Activated T-cell treated with anti-CD3 and anti-CD28 coated beads, Interleukin-2, amount 50 U/mL, for 1 hour (primary cell): Measurements from ENCODE around the gene DUSP9.
A peak's percentile ranks its signal among the peaks of the same experiment; 100 is the strongest.
"Not testable (repeated sequence)": the region's sequence is repeated elsewhere in the genome, so short reads cannot be mapped to it uniquely, and the experiment has no call there.

Experiments used
- DNase-seq: peaks from one replicate; pipeline ENCODE4 v3.0.0-alpha.2; 2020

DUSP9 gene

DNA sequence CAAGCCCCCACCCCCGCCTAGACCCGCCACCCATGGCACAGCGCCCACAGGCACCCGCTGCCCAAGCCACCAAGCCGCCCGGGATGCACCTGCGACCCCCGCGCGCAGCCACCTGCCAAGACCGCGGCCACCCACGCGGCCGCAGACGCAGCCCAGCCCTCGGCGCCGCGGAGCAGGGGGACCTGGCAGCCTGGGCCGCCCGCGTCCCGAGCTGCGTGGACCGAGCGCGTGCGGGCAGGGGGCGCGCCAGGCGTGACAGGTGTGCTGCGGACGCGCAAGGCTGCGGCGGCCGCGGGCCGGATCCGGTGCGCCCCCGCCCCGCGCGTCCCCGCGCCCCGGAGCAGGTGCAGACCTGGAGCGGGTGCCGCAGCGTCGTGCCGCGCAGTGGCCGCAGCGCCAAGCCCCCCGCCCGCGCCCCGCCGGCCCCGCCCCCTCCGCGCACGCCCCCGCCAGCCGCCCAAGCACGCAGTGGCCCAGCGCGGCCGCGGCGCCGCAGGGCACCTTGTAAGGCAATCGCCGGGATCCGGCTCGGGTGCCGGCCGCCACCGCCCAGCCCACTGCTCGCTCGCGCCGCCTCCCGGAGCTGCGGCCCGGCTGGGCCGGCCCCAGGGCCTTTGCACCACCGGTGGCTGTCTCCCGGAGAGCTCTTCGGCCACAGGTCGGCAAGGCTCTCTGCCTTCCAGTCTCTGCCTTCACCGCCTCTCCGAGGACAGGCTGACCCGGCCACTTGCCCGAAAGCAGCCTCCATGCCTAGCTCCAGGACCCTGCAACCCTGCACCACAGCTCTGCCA is 26.6 kb downstream of the DUSP9 start, which contains the start of gene PNCK:
Gene PNCK, minus strand, starts transcription at position 386 of the 791 bp plus-strand sequence. CDS start 737 bp downstream, outside the sequence.
- DNase-seq = no peak

DNA sequence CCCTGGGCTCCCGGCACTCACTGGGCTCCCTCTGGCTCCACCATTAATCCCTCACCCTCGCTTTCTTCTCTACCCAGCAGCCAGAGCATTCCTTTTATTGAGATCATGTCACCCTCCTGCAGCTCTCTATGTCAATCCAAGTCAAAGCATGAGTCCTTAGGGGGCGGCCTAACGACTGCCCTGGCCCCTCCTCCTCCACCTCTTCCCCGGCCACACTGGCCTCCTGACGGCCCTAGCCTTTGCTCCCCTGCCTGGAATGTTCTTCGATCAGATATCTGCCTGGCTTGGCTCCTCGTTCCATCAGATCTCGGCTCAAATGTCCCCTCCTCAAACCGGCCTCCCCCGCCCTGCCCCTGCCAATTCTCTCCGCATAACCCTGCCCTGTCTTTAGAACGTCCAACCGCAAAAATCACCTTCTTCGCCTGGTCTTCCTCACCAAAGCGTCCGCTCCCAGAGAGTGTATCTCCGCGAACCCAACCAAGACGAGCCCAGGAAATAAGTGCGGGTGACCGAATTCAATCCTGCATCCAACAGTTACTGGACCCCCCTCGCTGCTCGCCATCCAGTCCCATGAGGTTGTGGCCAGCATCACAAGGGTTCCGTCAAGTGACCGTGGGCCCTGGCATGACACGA is 27.3 kb downstream of the DUSP9 start:
- DNase-seq = no peak

DNA sequence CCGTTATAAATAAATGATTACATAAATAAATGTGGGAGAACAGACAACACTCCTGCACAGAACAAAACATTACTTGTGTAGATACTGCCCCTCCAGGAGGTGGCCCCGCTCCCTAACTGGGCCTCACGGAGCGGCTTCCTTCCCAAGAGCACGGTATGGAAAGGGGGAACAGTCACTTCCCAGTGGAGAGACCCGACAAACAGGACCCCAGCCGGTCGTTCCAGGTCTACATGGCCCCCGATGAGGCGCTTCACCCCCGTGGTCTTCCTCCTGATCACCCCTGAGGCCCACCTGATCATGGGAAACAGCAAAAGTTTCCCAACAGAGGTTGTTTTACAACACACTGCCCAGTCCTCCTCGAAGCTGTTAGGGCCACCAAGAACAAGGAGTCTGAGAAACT is 34.2 kb downstream of the DUSP9 start:
- no peak for DNase-seq

DNA sequence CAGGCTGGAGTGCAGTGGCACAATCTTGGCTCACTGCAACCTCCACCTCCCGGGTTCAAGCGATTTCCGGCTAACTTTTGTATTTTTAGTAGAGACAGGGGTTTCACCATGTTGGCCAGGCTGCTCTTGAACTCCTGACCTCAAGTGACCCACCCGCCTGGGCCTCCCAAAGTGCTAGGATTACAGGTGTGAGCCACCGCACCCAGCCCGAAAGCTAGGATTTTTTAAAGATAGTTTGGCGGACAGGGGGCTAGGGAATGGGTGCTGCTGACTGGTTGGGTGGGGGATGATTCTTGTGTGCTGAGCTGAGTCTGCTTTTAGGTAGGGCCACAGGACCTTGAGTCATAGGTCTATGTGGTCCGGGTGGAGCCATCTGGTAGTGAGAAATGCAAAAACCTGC is 36.5 kb downstream of the DUSP9 start:
- not testable (repeated sequence) for DNase-seq

DNA sequence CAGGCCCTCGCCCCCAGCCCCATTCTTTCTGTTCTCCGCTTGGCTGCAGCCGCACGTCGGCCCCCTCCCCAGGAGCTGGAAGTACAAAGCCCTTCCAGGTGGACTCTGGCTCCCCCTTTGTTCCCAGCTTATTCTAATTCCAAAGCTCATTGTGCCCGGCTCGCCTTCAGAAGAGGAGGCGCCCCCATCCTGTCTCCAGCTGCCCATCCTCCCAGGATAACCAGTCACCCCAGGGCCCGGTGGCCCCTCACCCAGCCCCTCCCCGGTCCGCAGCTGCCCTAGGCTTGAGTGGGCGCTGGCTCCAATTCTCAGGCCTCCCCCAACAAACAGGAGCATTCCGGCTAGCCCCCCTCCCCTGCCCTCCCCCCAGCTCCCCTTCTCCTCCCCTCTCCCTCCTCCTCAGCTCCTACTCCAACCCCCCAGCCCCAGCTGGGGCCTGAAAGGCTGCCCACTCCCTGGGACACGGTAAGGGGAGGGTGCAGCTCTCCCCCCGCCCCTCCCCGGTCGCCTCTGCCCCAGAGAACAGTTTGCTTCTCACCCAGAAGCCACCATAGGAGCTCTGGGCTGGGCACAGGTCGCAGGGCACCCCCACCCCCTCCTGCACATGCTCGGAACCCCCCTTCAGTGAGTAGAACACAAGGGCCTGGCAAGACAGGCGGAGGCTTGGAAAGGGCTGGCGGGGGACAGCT is 37.6 kb downstream of the DUSP9 start:
- DNase-seq = peak; percentile 12

DNA sequence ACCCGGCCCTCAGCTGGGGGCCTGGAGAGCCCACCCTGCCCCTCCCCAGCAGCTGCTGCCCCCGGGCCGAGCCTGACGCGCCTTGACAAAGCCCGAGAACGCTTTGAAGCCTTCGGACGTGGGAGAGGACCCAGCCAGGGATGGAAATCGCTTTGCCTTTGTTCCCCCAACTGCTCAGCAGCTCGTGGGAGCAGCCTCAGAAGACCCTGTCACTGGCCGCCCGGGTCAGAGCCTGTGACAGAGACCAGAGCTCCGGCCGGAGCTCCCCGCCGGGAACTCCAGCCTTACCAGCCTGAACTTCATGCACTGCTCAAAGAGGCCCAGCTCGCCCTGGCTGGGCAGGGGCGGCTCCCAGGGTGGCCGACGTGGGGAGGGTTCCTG is 38.1 kb downstream of the DUSP9 start:
- DNase-seq = no peak

DNA sequence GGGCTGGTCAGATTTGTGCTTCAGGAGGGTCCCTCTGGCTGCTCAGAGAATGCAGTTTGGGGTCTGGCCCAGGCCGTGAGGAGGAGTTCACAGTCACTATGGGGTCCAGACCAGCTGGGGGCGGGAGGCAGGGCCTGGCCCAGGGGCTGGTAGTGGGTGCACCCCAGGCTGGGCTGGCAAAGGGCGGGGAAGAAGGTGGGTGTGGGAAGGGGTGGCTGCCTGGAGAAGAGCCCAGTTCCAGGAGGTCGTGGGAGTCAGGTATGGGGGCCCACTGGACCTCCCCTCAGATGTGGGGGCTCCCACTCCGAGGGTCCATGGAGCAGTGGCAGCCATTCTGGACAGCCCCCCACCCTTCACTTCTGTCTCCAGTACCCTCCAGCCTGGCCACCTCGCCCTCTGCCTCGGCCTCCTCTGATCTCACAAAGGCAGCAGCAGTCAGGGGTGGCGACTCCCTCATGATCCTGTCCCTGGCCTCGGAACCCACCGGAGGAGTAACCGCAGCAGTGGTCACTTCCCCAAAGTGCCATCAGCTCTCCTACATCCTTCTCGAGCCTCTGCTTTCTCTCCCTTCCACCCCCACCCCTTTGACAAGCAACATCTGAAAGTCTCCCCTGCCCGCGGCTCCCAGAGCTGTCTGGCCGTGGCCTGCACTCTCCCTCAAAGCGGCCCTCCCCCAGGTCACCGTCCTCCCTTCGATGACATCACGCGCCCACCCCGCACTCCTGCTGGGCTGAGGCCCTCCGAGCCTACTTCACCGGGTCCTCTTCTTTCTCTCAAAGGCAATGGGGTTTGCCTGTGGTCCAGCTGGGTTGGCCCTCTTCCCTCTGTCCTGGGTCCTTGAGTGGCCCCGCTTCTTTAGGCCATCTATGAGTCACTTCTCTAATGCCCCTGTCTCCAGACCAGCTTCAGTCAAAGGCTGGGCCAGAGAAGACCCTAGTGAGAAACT is 39.0 kb downstream of the DUSP9 start:
- DNase-seq = no peak

DNA sequence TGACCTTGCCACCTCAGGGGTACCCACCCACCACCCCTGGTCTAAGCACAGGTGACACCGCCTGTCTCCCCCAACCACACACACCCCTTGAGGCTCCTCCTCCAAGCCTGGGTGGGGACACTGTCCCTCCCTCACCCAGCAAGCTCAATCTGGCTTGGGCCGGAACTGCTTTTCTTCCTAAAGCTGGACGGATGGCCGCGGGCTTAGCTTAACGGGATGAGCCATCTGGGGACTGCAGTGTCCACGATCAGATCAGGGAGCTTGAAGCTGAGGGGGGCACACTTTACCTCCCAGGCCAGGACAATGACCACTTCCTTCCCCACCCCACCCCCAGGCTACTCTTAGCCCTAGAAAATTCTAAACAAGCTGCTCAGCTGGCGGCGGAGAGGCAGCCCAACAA is 39.7 kb downstream of the DUSP9 start:
- no peak for DNase-seq

DNA sequence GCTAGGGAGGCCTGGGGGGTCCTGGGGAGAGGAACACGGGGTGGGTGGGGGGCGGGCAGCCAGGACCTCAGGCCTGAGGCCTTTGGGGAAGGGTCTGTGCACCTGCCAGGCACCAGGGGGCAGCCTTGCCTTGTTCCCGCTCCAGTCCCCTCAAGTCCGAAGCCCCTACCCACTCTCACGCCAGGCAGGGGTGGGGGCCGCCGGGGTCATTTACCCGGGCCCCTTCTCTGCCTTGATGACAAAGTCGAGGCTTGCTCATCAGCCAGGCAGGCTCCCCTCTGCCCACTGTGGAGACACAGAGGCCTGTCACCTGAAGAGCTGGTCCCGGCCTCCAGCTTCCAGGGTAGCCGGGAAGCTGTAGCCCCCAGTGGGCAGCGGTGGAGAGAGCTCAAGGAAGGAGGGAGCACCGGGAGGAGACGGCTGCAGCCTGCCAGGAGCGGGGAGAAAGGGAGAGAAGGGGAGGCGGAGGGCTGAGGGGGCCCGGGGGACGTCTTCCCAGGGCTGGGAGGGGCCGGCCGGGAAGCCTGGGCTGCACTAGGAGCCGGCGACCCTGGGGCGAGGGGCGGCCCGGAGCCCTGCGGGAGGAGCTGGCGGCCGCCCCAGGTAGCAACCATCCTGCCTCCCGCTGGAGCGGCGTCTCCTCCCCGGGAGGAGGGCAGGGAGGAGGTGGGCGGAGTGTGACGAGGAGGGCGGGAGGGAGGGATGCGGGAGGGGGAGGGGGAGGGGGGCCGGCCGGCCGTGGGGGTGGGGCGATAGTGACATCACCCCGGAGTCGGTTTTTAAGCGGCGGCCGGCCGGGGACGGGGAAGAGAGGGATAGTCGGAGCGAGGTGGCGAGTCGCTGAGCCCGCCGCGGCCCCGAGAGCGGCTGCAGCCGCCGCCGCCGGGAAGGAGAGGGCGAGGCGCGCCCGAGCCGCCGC is 40.4 kb downstream of the DUSP9 start, which contains the start of gene SLC6A8:
Gene SLC6A8, plus strand, starts transcription at position 806 of the 919 bp plus-strand sequence. CDS start 649 bp downstream, outside the sequence.
- peak; percentile 52 for DNase-seq

DNA sequence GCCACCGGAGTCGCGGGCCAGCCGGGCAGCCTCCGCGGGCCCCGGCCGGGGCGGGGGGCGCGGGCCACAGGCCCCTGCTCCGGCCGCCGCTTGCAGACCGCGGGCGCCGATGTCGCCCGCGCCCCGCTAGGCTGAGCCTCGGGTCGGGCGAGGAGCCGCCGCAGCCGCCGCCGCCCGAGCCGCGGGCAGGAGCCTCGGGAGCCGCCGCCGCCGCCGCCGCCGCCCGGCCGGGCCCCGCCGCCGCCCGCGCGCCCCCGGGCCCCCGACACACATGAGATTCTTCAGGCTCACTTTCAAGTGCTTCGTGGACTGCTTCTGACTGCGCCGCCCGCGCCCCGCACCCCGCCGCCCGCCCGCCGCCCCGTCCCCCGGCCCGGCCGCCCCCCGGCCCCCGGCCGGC is 41.1 kb downstream of the DUSP9 start:
- DNase-seq = no peak

DNA sequence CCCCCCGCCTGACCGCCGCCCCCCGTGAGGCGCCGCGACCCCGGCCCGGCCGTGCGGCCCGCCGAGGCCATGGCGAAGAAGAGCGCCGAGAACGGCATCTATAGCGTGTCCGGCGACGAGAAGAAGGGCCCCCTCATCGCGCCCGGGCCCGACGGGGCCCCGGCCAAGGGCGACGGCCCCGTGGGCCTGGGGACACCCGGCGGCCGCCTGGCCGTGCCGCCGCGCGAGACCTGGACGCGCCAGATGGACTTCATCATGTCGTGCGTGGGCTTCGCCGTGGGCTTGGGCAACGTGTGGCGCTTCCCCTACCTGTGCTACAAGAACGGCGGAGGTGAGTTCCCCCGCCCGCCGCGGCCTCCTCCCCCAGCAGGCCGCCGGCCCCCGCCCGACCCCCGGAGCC is 41.5 kb downstream of the DUSP9 start:
- no peak for DNase-seq

DNA sequence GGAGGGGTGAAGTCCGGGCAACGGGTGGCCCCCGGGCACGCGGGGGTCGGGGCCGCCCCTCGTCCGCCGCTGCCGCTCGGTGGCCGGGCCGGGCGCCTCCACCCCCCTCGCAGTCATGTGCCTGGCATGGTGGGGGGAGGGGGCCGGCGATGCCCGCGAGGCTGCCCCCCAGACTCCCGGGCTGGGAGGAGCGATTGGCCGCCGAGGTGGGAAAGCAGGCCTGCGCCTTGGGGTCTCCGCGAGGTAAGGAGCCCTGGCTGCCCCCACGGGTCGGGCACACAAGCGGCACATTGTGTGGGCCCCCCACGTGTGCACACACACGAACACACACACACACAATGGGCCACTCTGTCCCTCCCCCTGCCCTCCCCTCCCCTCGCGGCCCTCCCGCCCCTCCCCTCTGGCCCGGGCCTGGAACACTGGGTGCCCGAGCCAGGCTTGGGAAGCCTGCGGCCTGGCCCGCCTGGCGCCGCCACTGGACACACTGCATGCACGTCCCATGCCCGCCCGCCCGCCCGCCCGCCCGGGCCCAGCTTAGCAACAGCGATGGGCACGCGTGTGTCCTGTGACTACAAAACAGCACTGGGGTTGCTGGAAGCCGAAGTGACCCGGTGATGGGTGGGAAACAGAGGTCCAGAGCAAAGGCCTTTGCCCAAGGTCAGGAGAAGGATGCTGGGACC is 42.0 kb downstream of the DUSP9 start:
- DNase-seq = no peak

DNA sequence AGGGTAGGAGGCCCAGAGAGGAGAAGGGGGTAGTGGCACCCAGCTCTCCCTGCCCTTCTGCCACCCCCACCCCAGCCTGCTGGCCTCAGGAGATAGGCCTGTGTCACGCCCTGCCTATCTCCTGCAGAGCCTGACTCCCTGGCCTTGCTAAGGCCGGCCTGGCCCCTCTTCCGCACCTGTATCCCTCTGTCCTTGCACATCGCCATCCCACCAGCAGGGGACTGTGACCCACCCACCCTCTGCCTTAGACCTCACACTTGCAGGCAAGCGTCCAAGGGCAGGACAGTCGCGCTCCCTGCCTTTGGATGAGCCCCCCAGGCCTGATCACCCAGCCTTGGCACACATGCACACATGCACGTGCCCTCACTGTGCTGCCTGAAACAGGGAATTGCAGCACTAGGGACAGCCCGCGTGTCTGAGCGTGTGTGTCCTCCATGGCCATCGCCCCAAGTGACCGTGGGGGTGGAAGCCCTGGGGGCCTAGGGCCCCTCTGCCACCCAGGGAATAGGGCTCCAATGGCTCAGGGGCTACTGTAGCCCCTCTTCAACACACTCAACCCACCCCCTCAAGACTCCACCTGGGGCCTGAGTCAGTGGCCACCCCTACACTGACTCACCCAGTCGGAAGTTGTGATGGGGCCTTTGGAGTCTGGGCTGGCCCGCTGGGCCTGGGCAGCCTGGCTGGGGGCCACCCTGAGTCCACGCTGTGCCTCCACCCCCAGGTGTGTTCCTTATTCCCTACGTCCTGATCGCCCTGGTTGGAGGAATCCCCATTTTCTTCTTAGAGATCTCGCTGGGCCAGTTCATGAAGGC is 42.9 kb downstream of the DUSP9 start:
- DNase-seq = no peak

DNA sequence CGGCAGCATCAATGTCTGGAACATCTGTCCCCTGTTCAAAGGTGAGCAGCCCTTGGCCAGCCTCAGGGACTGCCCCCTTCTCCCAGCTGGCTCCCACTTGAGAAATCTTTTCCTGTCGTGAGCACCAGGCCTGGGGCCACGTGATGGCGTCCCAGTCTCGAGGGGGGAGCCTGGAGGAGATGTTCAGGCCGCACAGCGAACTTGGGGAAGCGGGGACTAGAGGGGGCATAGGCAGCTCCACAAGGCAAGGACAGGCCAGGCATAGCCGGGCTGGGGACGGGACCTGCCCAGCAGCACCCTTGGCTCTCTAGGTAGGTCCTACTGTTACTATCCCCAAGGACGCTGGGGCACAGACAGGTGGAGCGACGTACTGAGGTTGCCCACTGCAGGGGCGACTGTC is 43.5 kb downstream of the DUSP9 start:
- no peak for DNase-seq

DNA sequence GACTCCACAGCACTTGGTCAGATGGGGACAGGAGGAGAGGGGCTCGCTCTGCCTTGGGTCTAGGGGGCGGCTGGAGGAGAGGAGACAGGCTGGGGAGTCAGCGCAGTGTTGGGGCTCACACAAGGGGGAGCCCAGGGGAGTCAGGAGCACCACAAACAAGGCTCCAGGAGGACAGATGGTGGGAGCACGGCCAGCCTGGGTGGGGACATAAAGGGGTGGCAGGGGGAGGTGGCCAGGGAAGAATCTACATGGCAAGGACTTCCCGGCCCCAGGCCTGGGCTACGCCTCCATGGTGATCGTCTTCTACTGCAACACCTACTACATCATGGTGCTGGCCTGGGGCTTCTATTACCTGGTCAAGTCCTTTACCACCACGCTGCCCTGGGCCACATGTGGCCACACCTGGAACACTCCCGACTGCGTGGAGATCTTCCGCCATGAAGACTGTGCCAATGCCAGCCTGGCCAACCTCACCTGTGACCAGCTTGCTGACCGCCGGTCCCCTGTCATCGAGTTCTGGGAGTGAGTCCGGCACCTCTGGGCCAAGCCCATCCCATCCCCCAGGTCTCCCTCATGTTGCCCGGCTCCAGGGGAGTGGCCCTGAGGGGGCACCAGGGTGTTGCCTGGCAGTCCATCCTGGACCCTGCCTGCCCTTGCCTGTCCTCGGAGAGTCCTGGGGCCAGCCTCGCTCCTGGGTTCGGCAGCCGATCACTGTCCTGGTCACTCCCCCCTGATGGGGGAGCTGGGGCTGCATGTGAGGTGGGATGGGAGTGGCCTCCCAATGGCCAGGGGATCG is 44.2 kb downstream of the DUSP9 start:
- not testable (repeated sequence) for DNase-seq

DNA sequence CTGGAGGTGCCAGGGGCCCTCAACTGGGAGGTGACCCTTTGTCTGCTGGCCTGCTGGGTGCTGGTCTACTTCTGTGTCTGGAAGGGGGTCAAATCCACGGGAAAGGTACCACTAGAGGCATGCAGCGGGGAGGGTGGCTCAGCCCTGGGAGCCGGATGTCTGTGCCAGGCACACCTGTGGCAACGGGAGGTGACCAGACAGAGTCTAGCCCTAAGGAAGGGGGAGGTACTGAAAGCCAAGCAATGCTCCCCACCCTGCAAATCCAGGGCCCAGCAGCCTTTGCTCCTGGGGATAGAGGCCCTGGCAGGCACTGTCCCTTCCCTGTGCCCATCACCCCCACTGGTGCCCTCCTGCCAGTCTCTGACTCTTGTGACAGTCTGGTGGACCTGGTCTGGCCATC is 45.0 kb downstream of the DUSP9 start:
- no peak for DNase-seq

DNA sequence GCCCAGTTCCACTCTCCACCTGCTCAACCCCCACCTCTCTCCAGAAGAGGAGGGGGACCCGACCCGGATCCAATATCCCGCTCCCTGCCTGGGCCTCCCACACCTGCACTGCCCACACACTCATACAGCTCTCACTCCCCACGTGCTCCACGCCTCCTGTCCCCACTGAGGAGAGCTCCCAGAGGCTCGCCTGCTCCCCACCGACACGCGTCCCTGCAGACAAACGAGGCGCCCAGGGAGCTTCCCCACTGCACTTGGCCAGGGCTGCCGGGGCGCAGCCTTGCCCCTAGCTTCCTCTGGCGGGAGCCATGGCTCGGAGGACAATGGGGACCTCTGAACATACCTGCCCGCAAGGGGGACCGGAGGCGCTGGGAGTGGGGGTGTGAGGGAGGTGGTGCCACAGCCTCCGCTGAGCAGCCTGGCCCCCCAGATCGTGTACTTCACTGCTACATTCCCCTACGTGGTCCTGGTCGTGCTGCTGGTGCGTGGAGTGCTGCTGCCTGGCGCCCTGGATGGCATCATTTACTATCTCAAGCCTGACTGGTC is 45.7 kb downstream of the DUSP9 start:
- no peak for DNase-seq

DNA sequence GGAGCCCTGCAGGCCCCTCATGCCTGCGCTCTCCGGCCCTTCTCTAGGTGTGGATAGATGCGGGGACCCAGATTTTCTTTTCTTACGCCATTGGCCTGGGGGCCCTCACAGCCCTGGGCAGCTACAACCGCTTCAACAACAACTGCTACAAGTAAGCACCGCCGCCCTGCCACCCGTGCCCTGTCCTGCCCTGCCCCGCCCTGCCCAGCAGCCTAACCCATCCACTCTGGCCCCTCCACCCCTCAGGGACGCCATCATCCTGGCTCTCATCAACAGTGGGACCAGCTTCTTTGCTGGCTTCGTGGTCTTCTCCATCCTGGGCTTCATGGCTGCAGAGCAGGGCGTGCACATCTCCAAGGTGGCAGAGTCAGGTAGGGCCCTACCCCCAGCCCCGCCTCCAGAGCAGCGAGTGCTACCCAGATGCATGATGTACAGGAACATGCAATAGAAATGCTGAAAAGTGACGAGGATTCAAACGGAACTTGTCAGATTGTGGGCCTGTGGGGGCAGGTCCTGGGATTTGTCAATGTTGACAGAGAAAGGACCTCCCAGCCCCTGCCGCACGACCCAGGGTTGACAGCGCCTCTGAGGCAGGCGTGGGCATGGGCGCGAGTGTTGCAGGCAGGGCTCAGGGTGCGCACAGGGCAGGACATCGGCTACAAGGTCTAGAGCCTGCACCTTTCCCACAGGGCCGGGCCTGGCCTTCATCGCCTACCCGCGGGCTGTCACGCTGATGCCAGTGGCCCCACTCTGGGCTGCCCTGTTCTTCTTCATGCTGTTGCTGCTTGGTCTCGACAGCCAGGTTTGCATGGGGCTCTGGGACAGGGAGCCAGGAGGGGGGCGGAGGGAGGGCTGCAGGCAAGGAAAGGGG is 46.4 kb downstream of the DUSP9 start:
- DNase-seq = no peak
